Thyroid gland (tissue), 4 donors: ENCODE data around the gene IQGAP2.

Source experiments
- CTCF ChIP-seq, 6 experiments: fragments of 200-600 bp in 3 of 6; fragments of 450-650 bp in 3 of 6; sonication (generic) in 3 of 6; IDR thresholded peaks; one replicate each; pipeline ENCODE4 v1.5.1; 2016 to 2019; ENCODE audit warnings: antibody characterized with exemption in 6 of 6, mild to moderate bottlenecking in 2 of 6, inconsistent platforms in 1 of 6, moderate library complexity in 1 of 6
- POLR2A ChIP-seq, 2 donors: fragments of 450-650 bp; IDR thresholded peaks; one replicate each; pipeline ENCODE4 v1.6.1; 2017; ENCODE audit warnings: antibody characterized with exemption in 2 of 2, mild to moderate bottlenecking in 2 of 2, moderate library complexity in 1 of 2

DNA sequence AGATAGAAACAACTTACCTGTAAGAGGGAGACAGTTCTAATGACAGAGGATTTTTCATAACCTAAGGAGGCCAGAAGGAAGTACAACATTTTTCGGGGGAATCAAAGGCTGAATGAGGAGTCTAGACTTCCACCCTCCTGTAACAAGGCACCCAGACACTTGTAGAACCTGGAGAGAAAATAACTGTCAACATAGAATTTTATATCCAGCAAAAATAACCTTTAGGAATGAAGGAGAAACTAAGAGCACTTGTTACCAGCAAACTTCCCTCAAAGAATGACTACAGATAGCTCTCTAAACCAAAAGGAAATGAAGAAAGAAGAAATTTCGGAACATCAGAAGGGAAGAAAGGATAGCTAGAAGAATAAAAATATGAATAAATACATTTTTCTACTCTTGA lies 246.1 kb downstream of the IQGAP2 start:
- TF ChIP-seq CTCF (IDR thresholded peaks at IDR 0.05): no peak
- no peak for TF ChIP-seq POLR2A (IDR thresholded peaks at IDR 0.05)
